ENCODE measurements around the gene CALML5. TPM values are rescaled to one million over a fixed set of nuclear protein-coding genes. Genes with fewer than 3 reads are reported as not detected.

The CALML5 gene
- total RNA-seq: not detected

GRCh38 chr10:5499493-5500140 is at the start of gene CALML5:
Gene CALML5 (minus strand): TSS chr10:5499570. CDS start chr10:5499438, 132 bp downstream.
- H3K4me1 ChIP-seq: peaks cover 38% of the 10 kb centered on the region
- H3K4me3 ChIP-seq: no peak within 1 kb of the TSS
- peak in 1 of 4 donors; percentile 6 for DNase-seq
- ATAC-seq: no peak
- 79% methylated on average over 2 to 10 of the region's 10 CpGs for WGBS, 2 donors
- H3K36me3 ChIP-seq (replicated peaks in 1 of 2; ENCODE audit: insufficient read depth in 1 of 2, low read depth in 2 of 2): no peaks in the 10 kb centered on the region
- no peak within 1 kb of the TSS for H3K27ac ChIP-seq
- intact Hi-C loops (cut with DNase I): no loop called here
- H3K9me3 ChIP-seq: no peaks in the 10 kb centered on the region
- H3K27me3 ChIP-seq: no peaks in the 10 kb centered on the region
- no peak for TF ChIP-seq POLR2A (IDR thresholded peaks at IDR 0.05)

DNA sequence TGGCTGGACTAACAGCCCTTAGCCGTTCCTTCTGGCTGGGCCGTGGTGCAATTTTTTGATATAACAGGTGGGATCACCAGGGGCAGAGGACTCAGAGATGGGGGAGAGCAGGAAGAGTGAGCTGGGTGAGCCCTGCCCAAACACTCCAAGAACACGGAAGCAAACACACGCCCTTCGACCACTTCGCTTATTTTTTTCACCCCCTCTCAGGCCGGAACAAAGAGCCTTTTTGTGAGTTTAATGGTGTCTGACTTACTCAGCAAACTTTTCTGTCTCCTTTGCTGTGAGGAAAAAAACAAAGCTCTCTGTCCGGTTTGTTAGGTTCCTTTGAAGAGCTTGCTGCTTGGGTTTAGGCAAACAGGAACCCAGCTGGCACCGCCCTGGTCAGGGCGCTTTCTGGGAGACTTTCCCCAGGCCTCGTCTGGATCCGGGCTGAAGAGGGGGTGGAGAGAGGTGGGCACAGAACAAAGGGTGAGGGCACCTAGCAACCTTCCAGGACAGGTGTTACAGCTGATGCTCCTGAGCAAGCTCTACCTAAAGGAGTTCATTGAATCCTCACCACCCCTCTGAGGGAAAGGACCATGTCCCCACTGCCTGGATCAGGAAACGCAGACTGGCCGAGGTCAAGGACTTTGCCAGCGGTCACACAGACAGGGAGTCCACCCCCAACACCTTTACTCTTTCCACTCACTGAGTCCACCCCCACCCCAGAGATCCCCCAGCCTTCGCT is 48.7 kb upstream of the CALML5 start:
- intact Hi-C loops (cut with DNase I): no loop called here
- H3K4me3 ChIP-seq: no peak overlapping the region
- ATAC-seq: peak; percentile 33
- no peaks in the 10 kb centered on the region for H3K9me3 ChIP-seq
- DNase-seq: peak in 3 of 4 donors; percentile 47 to 55 (median 47)
- peak in 1 of 3 donors; percentile 34 for TF ChIP-seq POLR2A (IDR thresholded peaks at IDR 0.05)
- TF ChIP-seq, protein P1, sequence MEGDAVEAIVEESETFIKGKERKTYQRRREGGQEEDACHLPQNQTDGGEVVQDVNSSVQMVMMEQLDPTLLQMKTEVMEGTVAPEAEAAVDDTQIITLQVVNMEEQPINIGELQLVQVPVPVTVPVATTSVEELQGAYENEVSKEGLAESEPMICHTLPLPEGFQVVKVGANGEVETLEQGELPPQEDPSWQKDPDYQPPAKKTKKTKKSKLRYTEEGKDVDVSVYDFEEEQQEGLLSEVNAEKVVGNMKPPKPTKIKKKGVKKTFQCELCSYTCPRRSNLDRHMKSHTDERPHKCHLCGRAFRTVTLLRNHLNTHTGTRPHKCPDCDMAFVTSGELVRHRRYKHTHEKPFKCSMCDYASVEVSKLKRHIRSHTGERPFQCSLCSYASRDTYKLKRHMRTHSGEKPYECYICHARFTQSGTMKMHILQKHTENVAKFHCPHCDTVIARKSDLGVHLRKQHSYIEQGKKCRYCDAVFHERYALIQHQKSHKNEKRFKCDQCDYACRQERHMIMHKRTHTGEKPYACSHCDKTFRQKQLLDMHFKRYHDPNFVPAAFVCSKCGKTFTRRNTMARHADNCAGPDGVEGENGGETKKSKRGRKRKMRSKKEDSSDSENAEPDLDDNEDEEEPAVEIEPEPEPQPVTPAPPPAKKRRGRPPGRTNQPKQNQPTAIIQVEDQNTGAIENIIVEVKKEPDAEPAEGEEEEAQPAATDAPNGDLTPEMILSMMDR (IDR thresholded peaks at IDR 0.05): no peak
- H3K4me1 ChIP-seq: peaks cover 56% of the 10 kb centered on the region
- 34 to 49% methylated on average over 16 of the region's 16 CpGs for WGBS, 2 donors
- no peaks in the 10 kb centered on the region for H3K27me3 ChIP-seq
- peak overlapping the region; percentile 79 to 91 (median 86) for H3K27ac ChIP-seq
- H3K36me3 ChIP-seq (replicated peaks in 1 of 2; ENCODE audit: insufficient read depth in 1 of 2, low read depth in 2 of 2): no peaks in the 10 kb centered on the region

GRCh38 chr10:5547681-5547930 is 48.2 kb upstream of the CALML5 start:
- Histone ChIP-seq H3K36me3 (replicated peaks in 1 of 2; ENCODE audit: insufficient read depth in 1 of 2, low read depth in 2 of 2) (no peaks in the 10 kb centered on the region), H3K27me3 (no peaks in the 10 kb centered on the region), H3K27ac (peak overlapping the region; percentile 79 to 91 (median 86)), H3K4me3 (no peak overlapping the region), H3K4me1 (peaks cover 56% of the 10 kb centered on the region), H3K9me3 (no peaks in the 10 kb centered on the region)
- no peak for TF ChIP-seq POLR2A (IDR thresholded peaks at IDR 0.05)
- TF ChIP-seq, protein P1 (IDR thresholded peaks at IDR 0.05): no peak
- WGBS, 2 donors: 36 to 53% methylated on average over 4 of the region's 4 CpGs
- ATAC-seq (no peak), DNase-seq (no peak)
- intact Hi-C loops (cut with DNase I): no loop called here

DNA sequence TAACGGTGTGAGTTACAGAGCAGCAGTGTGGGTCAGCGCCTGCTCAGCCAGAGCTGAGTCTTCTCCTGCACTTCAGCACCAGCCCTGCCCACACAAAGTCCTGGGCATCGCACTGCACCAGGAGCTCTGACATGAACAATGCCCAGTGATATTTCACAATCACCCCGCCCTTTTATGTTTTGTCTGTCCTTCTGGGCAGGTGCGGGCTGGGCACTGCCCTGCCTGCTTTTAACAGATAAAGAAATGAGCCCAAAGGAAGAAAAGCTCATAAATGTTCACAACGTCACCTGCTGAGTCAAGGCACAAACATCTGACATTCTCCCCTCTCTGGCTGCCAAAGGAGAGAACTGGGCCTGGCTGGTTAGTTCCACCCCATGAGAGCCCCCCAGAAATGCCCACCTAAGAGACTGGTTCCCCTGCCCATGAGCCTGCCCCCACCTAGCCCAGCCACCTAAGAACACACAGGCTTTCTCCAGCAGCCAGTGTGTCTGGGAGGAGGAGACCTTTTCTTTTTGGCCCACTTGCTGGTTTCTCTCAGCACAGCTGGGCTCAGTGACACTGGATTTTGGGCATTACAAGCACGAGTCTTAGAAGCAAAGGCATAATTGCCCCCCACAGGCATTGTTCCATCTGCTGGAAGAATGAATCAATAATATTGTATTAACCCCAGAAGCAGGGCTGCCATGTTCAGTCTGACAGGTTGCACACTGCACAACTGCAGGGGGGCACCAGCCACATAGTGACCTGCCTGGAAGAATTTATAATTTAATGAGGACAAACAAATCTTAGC is 47.7 kb upstream of the CALML5 start:
- Histone ChIP-seq H3K27me3 (no peaks in the 10 kb centered on the region), H3K36me3 (replicated peaks in 1 of 2; ENCODE audit: insufficient read depth in 1 of 2, low read depth in 2 of 2) (no peaks in the 10 kb centered on the region), H3K9me3 (no peaks in the 10 kb centered on the region), H3K4me3 (no peak overlapping the region), H3K4me1 (peaks cover 56% of the 10 kb centered on the region), H3K27ac (peak overlapping the region; percentile 79 to 91 (median 86))
- peak in 1 of 3 donors; percentile 25 for TF ChIP-seq POLR2A (IDR thresholded peaks at IDR 0.05)
- TF ChIP-seq, protein P1 (IDR thresholded peaks at IDR 0.05): no peak
- DNase-seq (peak; percentile 59 to 80 (median 77)), ATAC-seq (peak; percentile 69)
- intact Hi-C loops (cut with DNase I): no loop called here
- WGBS, 2 donors: 54 to 55% methylated on average over 7 of the region's 7 CpGs

Measured in body of pancreas (tissue), 4 donors.